Measurements from ENCODE around the gene TCF19. TPM values are rescaled to one million over a fixed set of nuclear protein-coding genes. Genes with fewer than 3 reads are reported as not detected.
"Not testable (repeated sequence)": the region's sequence is repeated elsewhere in the genome, so short reads cannot be mapped to it uniquely, and the experiment has no call there.

The TCF19 gene
- total and polyA plus RNA-seq, 8 donors = 5.0 to 16.1 (median 7.4) TPM

GRCh38 chr6:31197559-31198305, 39.3 kb downstream of the TCF19 start:
- Histone ChIP-seq H3K4me1 (peaks cover 11 to 42% (median 36%) of the 10 kb centered on the region in 4 donors), H3K36me3 (peaks cover 0 to 11% (median 2%) of the 10 kb centered on the region in 4 donors), H3K4me3 (peak overlapping the region; percentile 42 to 72 (median 63)), H3K9me3 (peaks cover 0 to 3% (median 0%) of the 10 kb centered on the region in 4 donors), H3K27ac (peak overlapping the region; percentile 93 to 98 (median 95)), H3K27me3 (no peaks in the 10 kb centered on the region)
- intact Hi-C loops (cut with DNase I; ENCODE audit: low total_unique reads) = loop anchor here (5.0 kb wide), 1 partner anchor 170 kb away; no protein-coding TSS in a partner anchor
- TF ChIP-seq EP300 (IDR thresholded peaks at IDR 0.05) (no peak), POLR2A (IDR thresholded peaks at IDR 0.05) (peak in 1 of 4 donors; percentile 12), POLR2AphosphoS5 (IDR thresholded peaks at IDR 0.05) (peak; percentile 60 to 74 (median 69)), CTCF (IDR thresholded peaks at IDR 0.05) (no peak)
- DNase-seq = peak; percentile 90 to 95
- WGBS, 5 donors = 0 to 1% (median 0%) methylated on average over 15 to 45 of the region's 45 CpGs

- H3K27me3 ChIP-seq, DNase-seq, H3K9me3 ChIP-seq: not testable (repeated sequence)
- intact Hi-C loops (cut with DNase I; ENCODE audit: low total_unique reads) = loop anchor here (5.0 kb wide), 1 partner anchor 168 kb away; no protein-coding TSS in a partner anchor
- peak overlapping the region in 4 of 5 donors; percentile 93 to 98 (median 95) for H3K27ac ChIP-seq
- H3K4me3 ChIP-seq = peak overlapping the region in 3 of 4 donors; percentile 42 to 72 (median 57)
- peaks cover 0 to 11% (median 2%) of the 10 kb centered on the region in 4 donors for H3K36me3 ChIP-seq
- peaks cover 15 to 50% (median 42%) of the 10 kb centered on the region in 4 donors for H3K4me1 ChIP-seq
- 80 to 96% (median 85%) methylated on average over 4 of the region's 4 CpGs for WGBS, 5 donors
Observed at GRCh38 chr6:31199105-31199452, 40.7 kb downstream of the TCF19 start.

- H3K4me3 ChIP-seq = peak overlapping the region in 2 of 4 donors; percentile 18 to 23
- WGBS, 5 donors = 31 to 48% (median 43%) methylated on average over 10 to 11 of the region's 11 CpGs
- intact Hi-C loops (cut with DNase I; ENCODE audit: low total_unique reads) = loop anchor here (10.0 kb wide), 1 partner anchor 62 kb away; no protein-coding TSS in a partner anchor
- no peaks in the 10 kb centered on the region for H3K27me3 ChIP-seq
- H3K9me3 ChIP-seq = peaks cover 0 to 3% (median 0%) of the 10 kb centered on the region in 4 donors
- H3K27ac ChIP-seq = peak overlapping the region; percentile 73 to 95 (median 88)
- no peak for TF ChIP-seq EP300 (IDR thresholded peaks at IDR 0.05)
- TF ChIP-seq POLR2A (IDR thresholded peaks at IDR 0.05) = no peak
- no peak for TF ChIP-seq CTCF (IDR thresholded peaks at IDR 0.05)
- TF ChIP-seq POLR2AphosphoS5 (IDR thresholded peaks at IDR 0.05) = no peak
- DNase-seq = no peak
- peaks cover 0 to 11% (median 2%) of the 10 kb centered on the region in 4 donors for H3K36me3 ChIP-seq
- H3K4me1 ChIP-seq = peaks cover 15 to 58% (median 37%) of the 10 kb centered on the region in 4 donors
Observed at GRCh38 chr6:31202259-31203166, 44.1 kb downstream of the TCF19 start.

GRCh38 chr6:31203345-31203979, 45.1 kb downstream of the TCF19 start:
- peaks cover 0 to 11% (median 2%) of the 10 kb centered on the region in 4 donors for H3K36me3 ChIP-seq

More at GRCh38 chr6:31203345-31203979, 45.1 kb downstream of the TCF19 start:
- peak overlapping the region; percentile 37 to 47 (median 40) for H3K4me3 ChIP-seq
- intact Hi-C loops (cut with DNase I; ENCODE audit: low total_unique reads) = loop anchor here (10.0 kb wide), 1 partner anchor 61 kb away; no protein-coding TSS in a partner anchor
- peak overlapping the region; percentile 87 to 95 (median 90) for H3K27ac ChIP-seq
- DNase-seq = peak in 1 of 2 donors; percentile 85
- peaks cover 17 to 63% (median 36%) of the 10 kb centered on the region in 4 donors for H3K4me1 ChIP-seq
- peaks cover 0 to 3% (median 0%) of the 10 kb centered on the region in 4 donors for H3K9me3 ChIP-seq
- TF ChIP-seq EP300 (IDR thresholded peaks at IDR 0.05) = no peak
- no peak for TF ChIP-seq CTCF (IDR thresholded peaks at IDR 0.05)
- TF ChIP-seq POLR2AphosphoS5 (IDR thresholded peaks at IDR 0.05) = peak in 1 of 3 donors; percentile 64
- no peak for TF ChIP-seq POLR2A (IDR thresholded peaks at IDR 0.05)
- no peaks in the 10 kb centered on the region for H3K27me3 ChIP-seq
- WGBS, 5 donors = 5 to 20% (median 15%) methylated on average over 5 of the region's 5 CpGs

Data from stomach (tissue), 9 donors.